ENCODE measurements around the gene NEK5. TPM values are rescaled to one million over a fixed set of nuclear protein-coding genes. Genes with fewer than 3 reads are reported as not detected.
"Not testable (repeated sequence)": the region's sequence is repeated elsewhere in the genome, so short reads cannot be mapped to it uniquely, and the experiment has no call there.

NEK5 gene
- polyA plus RNA-seq, 3 donors = 0.07 TPM; not detected in 2

GRCh38 chr13:52173373-52173772, 44.5 kb upstream of the NEK5 start:
- WGBS (ENCODE audit: insufficient coverage) = no CpG with 5 or more reads among the region's 3 CpGs
- no peak overlapping the region for H3K4me3 ChIP-seq (replicated peaks in 1 of 3; ENCODE audit: low read depth in 2 of 3, low read length in 3 of 3)
- TF ChIP-seq, protein P1, sequence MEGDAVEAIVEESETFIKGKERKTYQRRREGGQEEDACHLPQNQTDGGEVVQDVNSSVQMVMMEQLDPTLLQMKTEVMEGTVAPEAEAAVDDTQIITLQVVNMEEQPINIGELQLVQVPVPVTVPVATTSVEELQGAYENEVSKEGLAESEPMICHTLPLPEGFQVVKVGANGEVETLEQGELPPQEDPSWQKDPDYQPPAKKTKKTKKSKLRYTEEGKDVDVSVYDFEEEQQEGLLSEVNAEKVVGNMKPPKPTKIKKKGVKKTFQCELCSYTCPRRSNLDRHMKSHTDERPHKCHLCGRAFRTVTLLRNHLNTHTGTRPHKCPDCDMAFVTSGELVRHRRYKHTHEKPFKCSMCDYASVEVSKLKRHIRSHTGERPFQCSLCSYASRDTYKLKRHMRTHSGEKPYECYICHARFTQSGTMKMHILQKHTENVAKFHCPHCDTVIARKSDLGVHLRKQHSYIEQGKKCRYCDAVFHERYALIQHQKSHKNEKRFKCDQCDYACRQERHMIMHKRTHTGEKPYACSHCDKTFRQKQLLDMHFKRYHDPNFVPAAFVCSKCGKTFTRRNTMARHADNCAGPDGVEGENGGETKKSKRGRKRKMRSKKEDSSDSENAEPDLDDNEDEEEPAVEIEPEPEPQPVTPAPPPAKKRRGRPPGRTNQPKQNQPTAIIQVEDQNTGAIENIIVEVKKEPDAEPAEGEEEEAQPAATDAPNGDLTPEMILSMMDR (IDR thresholded peaks at IDR 0.05) = no peak
- H3K36me3 ChIP-seq (replicated peaks in 1 of 2; ENCODE audit: control insufficient read depth in 1 of 2, insufficient read depth in 2 of 2, low read length in 2 of 2) = peaks cover 19 to 64% of the 10 kb centered on the region in 2 donors
- no peak overlapping the region for H2AFZ ChIP-seq (ENCODE audit: insufficient read depth, low read depth, low read length, poor library complexity, severe bottlenecking)
- Mint-ChIP-seq H3K27me3 (ENCODE audit: low read depth in 3 of 3) (no peaks in the 10 kb centered on the region), H3K4me3 (no peak overlapping the region), H3K36me3 (peaks cover 32 to 34% of the 10 kb centered on the region in 2 donors), H3K9me3 (no peaks in the 10 kb centered on the region), H3K27ac (no peak overlapping the region), H3K4me1 (peaks cover 9% of the 10 kb centered on the region)
- no peak overlapping the region for H3K27ac ChIP-seq (ENCODE audit: low read depth in 1 of 2, low read length in 2 of 2)
- H3K4me1 ChIP-seq (ENCODE audit: control insufficient read depth in 1 of 2, insufficient read depth in 2 of 2, low read length in 2 of 2) = peaks cover 4 to 12% of the 10 kb centered on the region in 2 donors
- H3K27me3 ChIP-seq (ENCODE audit: control insufficient read depth in 2 of 2, insufficient read depth in 2 of 2, low read length in 2 of 2) = no peaks in the 10 kb centered on the region
- no peak overlapping the region for H3K9ac ChIP-seq (ENCODE audit: insufficient read depth, low read length, poor library complexity, severe bottlenecking)
- H3K9me3 ChIP-seq (replicated peaks in 1 of 2; ENCODE audit: control insufficient read depth in 1 of 2, insufficient read depth in 1 of 2, low read length in 2 of 2) = no peaks in the 10 kb centered on the region
- no peak overlapping the region for H3K4me2 ChIP-seq (replicated peaks; ENCODE audit: extremely low read depth, low read length, poor library complexity, severe bottlenecking)
- DNase-seq = no peak
- no peaks in the 10 kb centered on the region for H3K79me2 ChIP-seq (ENCODE audit: insufficient read depth, low read length)
- intact Hi-C loops (cut with micrococcal nuclease) = no loop called here
- no peaks in the 10 kb centered on the region for H4K20me1 ChIP-seq (ENCODE audit: insufficient read depth, low read length)

DNA sequence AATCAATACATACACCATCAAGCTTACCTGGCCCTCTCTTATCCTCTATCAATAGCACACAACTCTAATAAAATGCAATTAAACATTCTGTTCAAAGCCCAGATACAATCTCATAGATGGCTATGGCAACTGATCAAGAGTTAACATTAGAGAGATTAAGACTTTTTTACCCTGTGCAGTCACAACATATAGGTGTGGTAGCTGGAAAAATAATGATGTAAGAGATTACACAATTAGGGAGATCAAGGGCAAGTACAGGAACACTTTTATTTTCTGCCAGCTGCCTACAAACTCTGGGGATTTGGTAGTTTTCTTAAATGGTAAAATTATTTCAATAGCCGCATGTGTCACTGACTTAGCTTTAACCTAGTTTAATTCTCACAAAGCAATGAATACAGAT, 42.8 kb upstream of the NEK5 start:
- H3K27me3 Mint-ChIP-seq (ENCODE audit: low read depth in 3 of 3); intact Hi-C loops (cut with micrococcal nuclease); H3K79me2 ChIP-seq (ENCODE audit: insufficient read depth, low read length); DNase-seq; H2AFZ ChIP-seq (ENCODE audit: insufficient read depth, low read depth, low read length, poor library complexity, severe bottlenecking); H3K27ac ChIP-seq (ENCODE audit: low read depth in 1 of 2, low read length in 2 of 2); H4K20me1 ChIP-seq (ENCODE audit: insufficient read depth, low read length); H3K4me3 ChIP-seq (replicated peaks in 1 of 3; ENCODE audit: low read depth in 2 of 3, low read length in 3 of 3); H3K4me1 Mint-ChIP-seq; H3K4me3 Mint-ChIP-seq; H3K9ac ChIP-seq (ENCODE audit: insufficient read depth, low read length, poor library complexity, severe bottlenecking); H3K27me3 ChIP-seq (ENCODE audit: control insufficient read depth in 2 of 2, insufficient read depth in 2 of 2, low read length in 2 of 2); H3K27ac Mint-ChIP-seq; H3K4me2 ChIP-seq (replicated peaks; ENCODE audit: extremely low read depth, low read length, poor library complexity, severe bottlenecking); H3K9me3 ChIP-seq (replicated peaks in 1 of 2; ENCODE audit: control insufficient read depth in 1 of 2, insufficient read depth in 1 of 2, low read length in 2 of 2); H3K9me3 Mint-ChIP-seq: not testable (repeated sequence)
- H3K36me3 Mint-ChIP-seq = peaks cover 32 to 42% of the 10 kb centered on the region in 2 donors
- peaks cover 4 to 12% of the 10 kb centered on the region in 2 donors for H3K4me1 ChIP-seq (ENCODE audit: control insufficient read depth in 1 of 2, insufficient read depth in 2 of 2, low read length in 2 of 2)
- no CpG with 5 or more reads among the region's 1 CpG for WGBS (ENCODE audit: insufficient coverage)
- H3K36me3 ChIP-seq (replicated peaks in 1 of 2; ENCODE audit: control insufficient read depth in 1 of 2, insufficient read depth in 2 of 2, low read length in 2 of 2) = peaks cover 25 to 66% of the 10 kb centered on the region in 2 donors

- H3K79me2 ChIP-seq (ENCODE audit: insufficient read depth, low read length); H3K27me3 ChIP-seq (ENCODE audit: control insufficient read depth in 2 of 2, insufficient read depth in 2 of 2, low read length in 2 of 2); H3K4me1 Mint-ChIP-seq; H3K27ac Mint-ChIP-seq; intact Hi-C loops (cut with micrococcal nuclease); H3K9me3 ChIP-seq (replicated peaks in 1 of 2; ENCODE audit: control insufficient read depth in 1 of 2, insufficient read depth in 1 of 2, low read length in 2 of 2); DNase-seq; H2AFZ ChIP-seq (ENCODE audit: insufficient read depth, low read depth, low read length, poor library complexity, severe bottlenecking); H3K9ac ChIP-seq (ENCODE audit: insufficient read depth, low read length, poor library complexity, severe bottlenecking); H3K4me2 ChIP-seq (replicated peaks; ENCODE audit: extremely low read depth, low read length, poor library complexity, severe bottlenecking); H3K9me3 Mint-ChIP-seq; H3K4me3 ChIP-seq (replicated peaks in 1 of 3; ENCODE audit: low read depth in 2 of 3, low read length in 3 of 3); H3K27me3 Mint-ChIP-seq (ENCODE audit: low read depth in 3 of 3); H3K4me3 Mint-ChIP-seq; H4K20me1 ChIP-seq (ENCODE audit: insufficient read depth, low read length); H3K27ac ChIP-seq (ENCODE audit: low read depth in 1 of 2, low read length in 2 of 2): not testable (repeated sequence)
- no CpG with 5 or more reads among the region's 1 CpG for WGBS (ENCODE audit: insufficient coverage)
- peaks cover 4 to 12% of the 10 kb centered on the region in 2 donors for H3K4me1 ChIP-seq (ENCODE audit: control insufficient read depth in 1 of 2, insufficient read depth in 2 of 2, low read length in 2 of 2)
- H3K36me3 Mint-ChIP-seq = peaks cover 38 to 49% of the 10 kb centered on the region in 2 donors
- H3K36me3 ChIP-seq (replicated peaks in 1 of 2; ENCODE audit: control insufficient read depth in 1 of 2, insufficient read depth in 2 of 2, low read length in 2 of 2) = peaks cover 25 to 67% of the 10 kb centered on the region in 2 donors
These were observed 42.0 kb upstream of the NEK5 start for GRCh38 chr13:52170828-52171391.
